ENCODE results near the gene ZBTB38.

GRCh38 chr3:141335531-141336061 lies 32.7 kb upstream of the ZBTB38 start:
- TF ChIP-seq CTCF (IDR thresholded peaks at IDR 0.05 in 4 of 5, conservative IDR thresholded peaks at IDR 0.05 in 1 of 5) = no peak
- no peak for TF ChIP-seq POLR2A (IDR thresholded peaks at IDR 0.05)
